Keratinocyte (primary cell): ENCODE data around the gene NUP210L. TPM values are rescaled to one million over a fixed set of nuclear protein-coding genes. Genes with fewer than 3 reads are reported as not detected.

Experiments used
- DNase-seq: peaks from one replicate; pipeline ENCODE4 v3.0.0-alpha.2; 2011; ENCODE audit warnings: low read depth, missing footprints, low spot score
- FAIRE-seq: peaks from 2 replicates; lab custom pipeline; 2011; peaks lifted over from hg19 to GRCh38; lab: Jason Lieb, UNC
- H2AFZ ChIP-seq: 2 replicates; pipeline ENCODE4 v1.6.0; 2012; ENCODE audit warnings: low read length, control low read depth, inconsistent platforms; ENCODE audit not compliant: control insufficient read depth
- H3K27ac ChIP-seq: 2 replicates; pipeline ENCODE4 v1.5.1; 2011; ENCODE audit warnings: low read length; ENCODE audit not compliant: control insufficient read depth, insufficient read depth
- H3K27me3 ChIP-seq: 3 replicates; pipeline ENCODE4 v1.6.0; 2011; ENCODE audit warnings: low read length; ENCODE audit not compliant: control insufficient read depth, insufficient read depth; ENCODE audit errors: extremely low read depth
- H3K36me3 ChIP-seq, 2 experiments: 2 replicates in 1 of 2; 3 replicates in 1 of 2; pipeline ENCODE4 v1.5.1; 2011; ENCODE audit warnings: low read length in 2 of 2, mild to moderate bottlenecking in 1 of 2; ENCODE audit not compliant: control insufficient read depth in 2 of 2, insufficient read depth in 2 of 2; ENCODE audit errors: extremely low read depth in 1 of 2
- H3K4me1 ChIP-seq: 3 replicates; pipeline ENCODE4 v1.5.1; 2011; ENCODE audit warnings: low read length; ENCODE audit not compliant: control insufficient read depth, insufficient read depth; ENCODE audit errors: extremely low read depth
- H3K4me2 ChIP-seq: 3 replicates; pipeline ENCODE4 v1.6.0; 2011; ENCODE audit warnings: low read depth, low read length; ENCODE audit not compliant: control insufficient read depth, insufficient read depth; ENCODE audit errors: extremely low read depth
- H3K4me3 ChIP-seq, 3 experiments: fragments of 200-600 bp in 1 of 3; sonication (generic) in 1 of 3; 2 replicates in 2 of 3; 3 replicates in 1 of 3; pipeline ENCODE4 v1.5.1; 2011 to 2016; ENCODE audit warnings: low read length in 3 of 3, mild to moderate bottlenecking in 3 of 3, control low read depth in 2 of 3, inconsistent platforms in 1 of 3, low read depth in 1 of 3, mixed read lengths in 1 of 3, mixed run types in 1 of 3, moderate library complexity in 1 of 3; ENCODE audit not compliant: control insufficient read depth in 2 of 3, insufficient read depth in 2 of 3; ENCODE audit errors: extremely low read depth in 1 of 3
- H3K79me2 ChIP-seq: 2 replicates; pipeline ENCODE4 v1.6.0; 2012; ENCODE audit warnings: low read length; ENCODE audit not compliant: control insufficient read depth, insufficient read depth
- H3K9ac ChIP-seq: 3 replicates; pipeline ENCODE4 v1.6.0; 2011; ENCODE audit warnings: low read length; ENCODE audit not compliant: control insufficient read depth, insufficient read depth; ENCODE audit errors: extremely low read depth
- H3K9me1 ChIP-seq: 3 replicates; pipeline ENCODE4 v1.6.0; 2011; ENCODE audit warnings: low read length; ENCODE audit not compliant: control insufficient read depth, insufficient read depth; ENCODE audit errors: extremely low read depth
- H3K9me3 ChIP-seq: 2 replicates; pipeline ENCODE4 v1.5.1; 2012; ENCODE audit warnings: low read depth, low read length; ENCODE audit not compliant: control insufficient read depth
- H4K20me1 ChIP-seq: 3 replicates; pipeline ENCODE4 v1.6.0; 2011; ENCODE audit warnings: low read length; ENCODE audit not compliant: control insufficient read depth, insufficient read depth; ENCODE audit errors: extremely low read depth
- CTCF ChIP-seq, 3 experiments: IDR thresholded peaks in 1 of 3; conservative IDR thresholded peaks in 1 of 3; optimal IDR thresholded peaks in 1 of 3; 2 replicates in 2 of 3; 3 replicates in 1 of 3; pipeline versions ENCODE3 to v1.5.1; 2011; ENCODE audit warnings: low read length in 3 of 3, mild to moderate bottlenecking in 3 of 3, moderate library complexity in 2 of 3, control low read depth in 1 of 3, inconsistent platforms in 1 of 3; ENCODE audit not compliant: insufficient read depth in 2 of 3; ENCODE audit errors: extremely low read depth in 1 of 3
- EZH2 ChIP-seq: IDR thresholded peaks from one replicate; pipeline ENCODE4 v1.6.1; 2012; ENCODE audit warnings: inconsistent platforms, mild to moderate bottlenecking, low read length, moderate library complexity
- dilution Hi-C: fragments of 300-500 bp; cut with MboI; formaldehyde crosslinking; loops from one replicate; pipeline ENCODE4 v1.7.0; 2020; ENCODE audit warnings: low sequenced_read_pairs; ENCODE audit not compliant: extremely low pct_ligation_motif_present
- polyA plus RNA-seq, 5 experiments: library from polyadenylated mRNA; depleted of rRNA in 3 of 5; stranded (reverse) in 3 of 5; stranded (forward) in 1 of 5; unstranded in 1 of 5; fragments of >200 nt; gene quantifications; 1 replicate in 1 of 5; 2 replicates in 3 of 5; 3 replicates in 1 of 5; pipeline versions ENCODE4 v1.2.1 to v1.2.3, GENCODE V29; 2011 to 2012; ENCODE audit warnings: missing spikeins in 2 of 5, low read depth in 1 of 5, low replicate concordance in 1 of 5
- small RNA-seq, 3 experiments: library from RNA; depleted of rRNA; stranded (forward); fragments of <200 nt; gene quantifications; one replicate each; pipeline ENCODE3, GENCODE V24; 2012; ENCODE audit warnings: low read depth in 3 of 3, low replicate concordance in 1 of 3; ENCODE audit not compliant: insufficient read length in 3 of 3

The NUP210L gene
- polyA plus RNA-seq, 1 donor (not counting 4 experiments of a cell fraction or from before 2014, with no cell fraction given) = 0.01 TPM

GRCh38 chr1:153944005-153944826, 210.7 kb downstream of the NUP210L start:
- peaks cover 22% of the 10 kb centered on the region for H3K79me2 ChIP-seq
- H3K4me3 ChIP-seq = no peak overlapping the region
- no peaks in the 10 kb centered on the region for H4K20me1 ChIP-seq
- H3K4me2 ChIP-seq = no peak overlapping the region
- H3K9ac ChIP-seq = no peak overlapping the region
- H3K36me3 ChIP-seq = peaks cover 22 to 38% of the 10 kb centered on the region in 2 experiments
- H3K9me3 ChIP-seq = no peaks in the 10 kb centered on the region
- H3K27me3 ChIP-seq = no peaks in the 10 kb centered on the region
- H3K27ac ChIP-seq = no peak overlapping the region
- no peak for DNase-seq
- H3K9me1 ChIP-seq = no peaks in the 10 kb centered on the region
- H2AFZ ChIP-seq = no peak overlapping the region
- TF ChIP-seq EZH2 (no peak), CTCF (optimal IDR thresholded peaks at IDR 0.05 in 1 of 3, IDR thresholded peaks at IDR 0.05 in 1 of 3, conservative IDR thresholded peaks at IDR 0.05 in 1 of 3; ENCODE audit: extremely low read depth in 1 of 3, insufficient read depth in 2 of 3, low read length in 3 of 3) (no peak)
- dilution Hi-C loops = no loop called here
- peaks cover 10% of the 10 kb centered on the region for H3K4me1 ChIP-seq
- FAIRE-seq = no peak

- dilution Hi-C loops = no loop called here
- no peak for FAIRE-seq
Measured at GRCh38 chr1:153942766-153943549, 211.9 kb downstream of the NUP210L start.

More at GRCh38 chr1:153942766-153943549, 211.9 kb downstream of the NUP210L start:
- TF ChIP-seq EZH2 = no peak
- TF ChIP-seq CTCF (optimal IDR thresholded peaks at IDR 0.05 in 1 of 3, IDR thresholded peaks at IDR 0.05 in 1 of 3, conservative IDR thresholded peaks at IDR 0.05 in 1 of 3; ENCODE audit: extremely low read depth in 1 of 3, insufficient read depth in 2 of 3, low read length in 3 of 3) = no peak
- H4K20me1 ChIP-seq = no peaks in the 10 kb centered on the region
- no peak overlapping the region for H2AFZ ChIP-seq
- H3K9me1 ChIP-seq = no peaks in the 10 kb centered on the region
- no peak overlapping the region for H3K9ac ChIP-seq
- H3K36me3 ChIP-seq = peaks cover 18 to 30% of the 10 kb centered on the region in 2 experiments
- H3K4me2 ChIP-seq = no peak overlapping the region
- no peaks in the 10 kb centered on the region for H3K9me3 ChIP-seq
- DNase-seq = no peak
- peaks cover 10% of the 10 kb centered on the region for H3K4me1 ChIP-seq
- no peaks in the 10 kb centered on the region for H3K27me3 ChIP-seq
- peaks cover 22% of the 10 kb centered on the region for H3K79me2 ChIP-seq
- H3K4me3 ChIP-seq = no peak overlapping the region
- no peak overlapping the region for H3K27ac ChIP-seq

Small RNAs within 50 kb of the gene (small RNA-seq; reads per million reads assigned to genes)
- gene MIR190B = 0.13 to 13.3 (median 3.3) reads per million in 3 experiments
- gene MIR5698 = 0 reads per million in 3 experiments
- gene MIR6737 = 0 to 0.33 (median 0) reads per million in 3 experiments
- 0 reads per million in 3 experiments for gene RNU6-179P

Other genes with a start within 250 kb of the NUP210L start
- 4.1 to 7.6 TPM (median 6.1 TPM) in 3 replicates for gene GATAD2B, start 232.1 kb downstream of the NUP210L start, polyA plus RNA-seq
- 7.9 to 16.3 TPM (median 8.0 TPM) in 3 replicates for gene DENND4B, start 208.4 kb downstream of the NUP210L start, polyA plus RNA-seq
- 14.0 to 20.4 TPM (median 15.9 TPM) in 3 replicates for gene CRTC2, start 196.5 kb downstream of the NUP210L start, polyA plus RNA-seq
- 68.4 to 83.6 TPM (median 68.5 TPM) in 3 replicates for gene SLC39A1, start 191.5 kb downstream of the NUP210L start, polyA plus RNA-seq
- 6.0 to 6.3 TPM (median 6.2 TPM) in 3 replicates for gene CREB3L4, start 187.2 kb downstream of the NUP210L start, polyA plus RNA-seq
- gene JTB, start 177.4 kb downstream of the NUP210L start, polyA plus RNA-seq = 71.7 to 86.8 TPM (median 83.4 TPM) in 3 replicates
- 38.3 to 87.1 TPM (median 69.8 TPM) in 3 replicates for gene RAB13, start 168.7 kb downstream of the NUP210L start, polyA plus RNA-seq
- gene RPS27, start 164.3 kb downstream of the NUP210L start, polyA plus RNA-seq = 3,237 to 6,680 TPM (median 5,112 TPM) in 3 replicates
- gene TPM3, start 37.0 kb upstream of the NUP210L start, polyA plus RNA-seq = 294 to 691 TPM (median 585 TPM) in 3 replicates
- not detected in 3 replicates for gene CFAP141, start 51.3 kb upstream of the NUP210L start, polyA plus RNA-seq
- gene UBAP2L, start 65.9 kb upstream of the NUP210L start, polyA plus RNA-seq = 118 to 198 TPM (median 161 TPM) in 3 replicates
- gene HAX1, start 117.6 kb upstream of the NUP210L start, polyA plus RNA-seq = 90.8 to 126 TPM (median 110 TPM) in 3 replicates
- gene AQP10, start 166.0 kb upstream of the NUP210L start, polyA plus RNA-seq = 0.85 to 1.8 TPM (median 1.2 TPM) in 3 replicates
- 9.5 to 16.2 TPM (median 12.5 TPM) in 3 replicates for gene ATP8B2, start 170.5 kb upstream of the NUP210L start, polyA plus RNA-seq